Bronchial epithelial cell (primary cell): Measurements from ENCODE around the gene FHIT. TPM values are rescaled to one million over a fixed set of nuclear protein-coding genes. Genes with fewer than 3 reads are reported as not detected.

Experiments
- DNase-seq: peaks from one replicate; pipeline ENCODE4 v3.0.0-alpha.2; 2010; ENCODE audit warnings: low read depth
- FAIRE-seq: peaks from 2 replicates; lab custom pipeline; 2011; peaks lifted over from hg19 to GRCh38; lab: Jason Lieb, UNC
- H3K27me3 ChIP-seq: 2 replicates; pipeline ENCODE4 v1.5.1; 2011; ENCODE audit warnings: low read length; ENCODE audit not compliant: control insufficient read depth, insufficient read depth
- H3K36me3 ChIP-seq: 2 replicates; pipeline ENCODE4 v1.5.1; 2011; ENCODE audit warnings: low read length; ENCODE audit not compliant: control insufficient read depth, insufficient read depth
- H3K4me3 ChIP-seq: 2 replicates; pipeline ENCODE4 v1.5.1; 2011; ENCODE audit warnings: mild to moderate bottlenecking, low read depth, low read length, control low read depth
- total RNA-seq: library from RNA; depleted of rRNA; stranded (reverse); fragments of >200 nt; gene quantifications from 2 replicates; pipeline ENCODE4 v1.2.1, GENCODE V29; 2014
- TF ChIP-seq, protein P1 (sequence below): IDR thresholded peaks from 2 replicates; pipeline ENCODE4 v1.5.1; 2011; ENCODE audit warnings: mild to moderate bottlenecking, moderate library complexity, low read length, control low read depth, inconsistent platforms; ENCODE audit not compliant: insufficient read depth, severe bottlenecking

FHIT gene
- total RNA-seq, 1 donor from 2014 or later: 1.6 TPM

DNA sequence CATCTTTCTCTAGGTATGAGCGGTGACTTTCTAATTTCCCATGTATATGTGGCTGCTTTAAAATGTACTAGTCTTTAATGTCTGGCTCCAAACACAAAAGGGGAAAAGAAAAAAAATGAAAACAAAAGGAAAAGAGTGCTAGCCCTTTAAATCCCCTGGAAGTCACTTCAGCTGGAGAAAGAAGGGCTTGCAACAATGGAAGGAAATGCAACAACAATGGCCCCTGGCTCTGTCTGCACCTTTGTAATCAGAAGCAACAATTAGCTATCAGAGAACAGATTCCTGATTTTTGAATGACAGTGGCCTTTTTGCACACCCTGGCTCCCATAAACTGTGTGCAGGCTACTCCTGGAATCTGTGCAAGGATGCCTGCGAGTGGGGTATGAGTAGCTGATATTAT lies 591.2 kb downstream of the FHIT start:
- FAIRE-seq (no peak), DNase-seq (no peak)
- Histone ChIP-seq H3K36me3 (no peaks in the 10 kb centered on the region), H3K27me3 (no peaks in the 10 kb centered on the region), H3K4me3 (no peak overlapping the region)
- TF ChIP-seq, protein P1, sequence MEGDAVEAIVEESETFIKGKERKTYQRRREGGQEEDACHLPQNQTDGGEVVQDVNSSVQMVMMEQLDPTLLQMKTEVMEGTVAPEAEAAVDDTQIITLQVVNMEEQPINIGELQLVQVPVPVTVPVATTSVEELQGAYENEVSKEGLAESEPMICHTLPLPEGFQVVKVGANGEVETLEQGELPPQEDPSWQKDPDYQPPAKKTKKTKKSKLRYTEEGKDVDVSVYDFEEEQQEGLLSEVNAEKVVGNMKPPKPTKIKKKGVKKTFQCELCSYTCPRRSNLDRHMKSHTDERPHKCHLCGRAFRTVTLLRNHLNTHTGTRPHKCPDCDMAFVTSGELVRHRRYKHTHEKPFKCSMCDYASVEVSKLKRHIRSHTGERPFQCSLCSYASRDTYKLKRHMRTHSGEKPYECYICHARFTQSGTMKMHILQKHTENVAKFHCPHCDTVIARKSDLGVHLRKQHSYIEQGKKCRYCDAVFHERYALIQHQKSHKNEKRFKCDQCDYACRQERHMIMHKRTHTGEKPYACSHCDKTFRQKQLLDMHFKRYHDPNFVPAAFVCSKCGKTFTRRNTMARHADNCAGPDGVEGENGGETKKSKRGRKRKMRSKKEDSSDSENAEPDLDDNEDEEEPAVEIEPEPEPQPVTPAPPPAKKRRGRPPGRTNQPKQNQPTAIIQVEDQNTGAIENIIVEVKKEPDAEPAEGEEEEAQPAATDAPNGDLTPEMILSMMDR: no peak

DNA sequence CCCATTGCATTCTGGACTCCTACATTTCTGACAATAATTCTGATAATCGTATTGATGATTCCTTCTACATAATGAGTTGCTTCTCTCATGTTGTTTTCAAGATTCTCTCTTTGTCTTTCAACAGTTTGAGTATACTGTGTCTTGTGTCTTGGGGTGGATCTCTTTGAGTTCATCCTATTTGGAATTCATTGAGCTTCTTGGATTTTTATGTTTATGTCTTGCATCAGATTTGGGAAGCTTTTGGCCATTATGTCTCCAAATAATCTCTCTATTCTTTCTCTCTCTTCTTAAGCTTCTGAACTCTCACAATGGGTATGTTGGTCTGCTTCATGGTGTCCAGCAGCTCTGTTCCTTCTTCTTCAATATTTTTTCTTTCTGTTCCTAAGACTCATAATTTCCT lies 592.2 kb downstream of the FHIT start:
- FAIRE-seq: no peak
- TF ChIP-seq, protein P1: no peak
- H3K4me3 ChIP-seq: no peak overlapping the region
- no peaks in the 10 kb centered on the region for H3K27me3 ChIP-seq
- H3K36me3 ChIP-seq: no peaks in the 10 kb centered on the region
- no peak for DNase-seq

DNA sequence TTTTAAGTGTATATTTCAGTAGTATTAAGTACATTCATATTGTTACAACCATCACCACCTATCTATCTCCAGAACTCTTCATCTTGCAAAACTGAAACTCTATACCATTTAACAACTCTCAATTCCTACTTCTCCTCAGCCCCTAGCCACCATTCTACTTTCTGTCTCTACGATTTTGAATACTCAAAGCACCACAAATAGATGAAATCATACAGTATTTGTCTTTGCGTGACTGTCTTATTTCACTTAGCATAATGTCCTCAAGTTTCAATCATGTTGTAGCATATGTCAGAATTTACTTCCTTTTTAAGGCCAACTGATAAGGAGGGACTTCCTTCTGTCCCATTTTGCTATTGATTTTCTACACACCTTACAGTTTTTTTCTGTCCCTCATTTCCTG lies 593.3 kb downstream of the FHIT start:
- Histone ChIP-seq H3K27me3 (no peaks in the 10 kb centered on the region), H3K36me3 (no peaks in the 10 kb centered on the region), H3K4me3 (no peak overlapping the region)
- TF ChIP-seq, protein P1: no peak
- DNase-seq (no peak), FAIRE-seq (no peak)

DNA sequence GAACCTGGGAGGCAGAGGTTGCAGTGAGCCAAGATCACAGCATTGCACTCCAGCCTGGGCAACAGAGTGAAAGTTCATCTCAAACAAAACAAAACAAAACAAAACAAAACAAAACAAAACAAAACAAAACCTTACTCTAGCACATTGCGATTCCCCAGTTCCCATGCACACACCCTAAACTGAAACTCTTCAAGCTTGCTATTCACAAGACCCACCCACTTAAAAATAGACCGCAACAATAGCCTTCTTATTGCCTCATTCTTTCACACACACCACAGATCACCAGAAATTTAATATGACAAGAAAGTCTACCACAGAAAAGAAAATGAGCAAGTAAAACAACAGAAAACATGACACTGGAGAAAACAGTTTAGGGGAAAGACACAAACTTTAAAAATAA lies 598.4 kb downstream of the FHIT start:
- DNase-seq (no peak), FAIRE-seq (no peak)
- H3K4me3 ChIP-seq: no peak overlapping the region
- H3K27me3 ChIP-seq: no peaks in the 10 kb centered on the region
- no peaks in the 10 kb centered on the region for H3K36me3 ChIP-seq
- TF ChIP-seq, protein P1: no peak

- H3K36me3 ChIP-seq: no peaks in the 10 kb centered on the region
- no peaks in the 10 kb centered on the region for H3K27me3 ChIP-seq
- DNase-seq: no peak
- TF ChIP-seq, protein P1: no peak
- no peak overlapping the region for H3K4me3 ChIP-seq
- FAIRE-seq: no peak
Measured at GRCh38 chr3:60651799-60652198, 599.5 kb downstream of the FHIT start.

DNA sequence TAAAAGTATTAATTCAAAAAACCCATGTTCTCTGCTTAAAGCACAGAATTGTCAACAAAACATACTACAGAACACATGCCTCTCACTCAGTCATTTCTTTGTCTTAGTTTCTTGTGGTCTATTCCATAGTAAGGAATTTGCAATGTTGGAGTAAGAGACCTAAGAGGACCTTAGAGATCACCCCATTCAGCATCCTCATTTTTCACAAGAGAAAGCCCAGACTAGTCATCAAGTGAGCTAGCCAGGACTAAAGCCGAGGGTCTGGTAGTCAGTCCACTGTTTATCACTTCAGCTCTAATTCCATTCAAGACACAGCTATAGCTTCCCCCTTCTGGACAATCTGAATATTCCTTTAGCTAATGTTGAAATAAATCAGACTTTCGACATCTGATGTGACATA lies 601.1 kb downstream of the FHIT start:
- Histone ChIP-seq H3K36me3 (no peaks in the 10 kb centered on the region), H3K27me3 (no peaks in the 10 kb centered on the region), H3K4me3 (no peak overlapping the region)
- no peak for DNase-seq
- TF ChIP-seq, protein P1: no peak
- FAIRE-seq: no peak
